ENCODE results near the gene WDR3.

The WDR3 gene

DNA sequence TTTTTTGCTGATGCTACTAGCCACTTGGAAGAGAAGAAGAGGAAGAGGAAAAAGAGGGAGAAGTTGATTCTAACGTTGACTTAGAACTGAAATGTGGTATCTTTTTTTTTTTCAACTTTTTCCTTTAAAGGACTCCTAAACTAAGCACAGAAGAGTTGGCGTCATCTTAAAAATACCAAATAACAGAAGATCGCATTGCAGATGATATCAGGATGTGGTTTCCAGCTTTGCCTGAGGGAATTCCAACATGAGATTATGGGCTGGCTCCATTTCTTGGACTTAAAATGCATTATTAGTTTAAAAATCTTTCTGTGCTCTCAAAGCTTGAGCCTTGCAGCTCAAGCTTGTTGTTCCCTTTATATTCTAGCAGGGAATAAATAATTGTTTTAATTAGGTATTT lies 29.8 kb downstream of the WDR3 start:
- no peak for DNase-seq

DNA sequence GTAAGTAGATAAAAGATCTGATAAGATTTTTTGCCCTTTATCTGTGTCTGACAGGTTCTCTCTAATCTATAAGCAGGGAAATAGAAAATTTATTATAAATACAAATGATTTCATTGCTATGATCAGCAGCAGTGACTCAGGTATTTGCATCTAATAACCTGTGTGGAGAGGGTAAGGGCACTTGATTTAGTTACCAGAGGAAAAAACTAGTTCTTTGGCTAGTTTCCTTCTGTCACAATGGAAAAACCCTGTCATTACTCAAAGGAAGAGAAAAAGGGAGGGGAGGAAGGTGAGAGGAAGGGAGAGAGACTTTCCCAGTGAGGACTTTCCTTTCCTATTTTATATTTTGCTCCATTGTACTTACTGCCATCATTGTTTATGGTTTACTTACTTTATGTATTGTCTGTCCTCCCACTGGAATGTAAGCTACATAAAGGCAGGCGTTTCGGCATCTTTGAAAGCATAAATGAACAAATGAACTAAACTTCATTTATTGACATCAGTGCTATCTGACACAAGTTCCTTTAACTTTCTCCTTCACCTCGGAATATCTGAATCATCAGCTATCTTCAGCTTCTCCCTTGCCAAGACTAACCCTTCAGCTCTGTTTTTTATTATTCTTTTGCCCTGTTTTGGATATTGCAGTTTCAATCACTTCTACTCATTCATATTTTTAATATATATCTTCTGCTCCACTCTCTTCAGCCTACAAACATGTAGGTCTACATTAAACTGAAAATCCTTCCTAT lies 34.9 kb downstream of the WDR3 start:
- no peak for DNase-seq

DNA sequence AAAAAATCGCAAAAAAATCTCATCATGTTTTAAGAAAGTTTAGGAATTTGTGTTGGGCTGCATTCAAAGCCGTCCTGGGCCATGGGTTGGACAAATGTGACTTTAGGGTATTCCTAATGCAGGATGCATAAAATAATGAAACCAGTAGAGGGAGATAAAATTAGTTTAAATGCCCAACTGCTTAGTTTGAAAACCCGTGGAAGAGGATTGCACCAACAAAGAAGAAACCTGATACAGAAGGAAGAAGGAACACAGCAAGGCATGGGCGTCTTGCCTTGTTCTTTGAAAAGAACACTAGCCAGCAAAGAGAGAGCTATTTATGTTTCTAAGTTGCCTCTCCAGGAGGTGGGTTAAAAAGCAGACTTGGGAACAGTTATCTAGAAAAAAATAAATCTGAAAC lies 37.9 kb downstream of the WDR3 start:
- no peak for DNase-seq

DNA sequence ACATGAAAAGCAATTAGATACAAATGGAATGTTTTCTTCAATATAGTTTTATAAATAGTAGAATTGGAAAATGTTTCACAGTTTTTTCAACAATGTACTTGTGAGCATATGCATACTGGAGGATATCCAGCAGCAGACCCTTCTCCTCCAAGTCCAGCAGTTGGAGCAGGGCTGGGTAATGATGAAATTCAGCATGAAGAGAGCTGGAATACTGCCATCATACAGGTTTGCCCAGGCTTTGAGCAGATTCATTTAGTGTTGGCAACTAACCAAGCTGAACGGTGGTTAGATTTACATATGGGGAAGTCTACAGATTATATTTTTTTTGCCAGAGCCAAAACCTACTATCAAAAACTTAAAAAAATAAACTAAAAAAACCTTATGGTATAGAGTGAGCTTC lies 38.3 kb downstream of the WDR3 start:
- no peak for DNase-seq

DNA sequence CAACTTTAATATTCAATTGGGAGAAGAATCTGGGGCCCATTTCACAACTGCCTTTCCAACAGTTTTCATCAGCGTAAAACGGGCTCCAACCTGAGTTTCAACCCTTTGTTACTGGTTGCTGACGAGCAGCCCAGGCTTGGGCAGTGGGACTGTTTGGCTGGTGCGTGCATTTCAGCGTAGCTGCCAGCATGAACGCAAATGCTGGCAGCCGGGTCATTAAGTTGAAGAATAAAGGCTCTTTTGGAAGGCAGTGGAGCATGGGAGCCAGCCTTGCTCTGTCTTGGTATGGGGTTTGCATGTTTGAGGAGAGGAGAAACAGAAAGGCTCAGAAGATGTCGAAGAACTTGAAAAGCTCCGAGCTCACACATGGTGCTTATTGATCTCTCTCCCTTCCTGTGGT lies 40.7 kb downstream of the WDR3 start:
- DNase-seq: no peak

DNA sequence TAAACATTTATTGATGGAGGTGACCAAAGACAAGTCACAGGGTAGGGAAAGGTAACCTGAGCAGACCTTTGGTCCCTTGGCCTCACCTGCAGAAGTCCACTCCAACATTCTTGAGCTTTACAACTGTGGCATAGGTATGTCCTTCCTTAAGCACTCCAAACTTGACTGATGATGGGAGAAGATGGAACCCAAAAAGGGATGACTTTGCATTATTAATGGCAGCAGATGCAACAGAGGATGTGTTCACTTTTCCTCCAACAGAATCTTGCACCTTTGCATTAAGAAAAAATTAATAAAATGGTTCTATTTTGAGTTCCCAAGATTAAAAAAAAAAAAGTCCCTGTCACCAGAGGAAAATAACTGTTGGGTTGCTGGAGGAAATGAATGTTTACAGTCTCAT lies 42.2 kb downstream of the WDR3 start:
- no peak for DNase-seq

DNA sequence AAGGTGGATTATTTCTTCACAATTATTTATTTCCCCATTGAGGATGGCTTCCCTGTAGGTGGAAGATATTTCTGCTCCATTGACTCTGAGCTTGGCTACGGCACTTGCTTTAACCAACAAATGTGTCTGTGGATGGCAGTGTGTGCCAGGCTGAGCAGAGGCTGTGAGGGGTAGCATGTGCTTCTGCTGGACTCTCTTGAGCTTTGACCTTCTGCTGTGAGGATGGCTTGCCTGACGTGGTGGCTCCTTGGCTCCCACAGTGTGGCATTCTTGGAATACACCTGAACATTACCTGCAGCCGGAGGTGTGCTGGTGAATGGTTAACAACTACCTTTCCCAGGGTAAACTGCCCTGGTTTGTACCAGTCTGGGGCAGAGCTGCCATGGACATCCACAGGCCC lies 46.8 kb downstream of the WDR3 start:
- no peak for DNase-seq

DNA sequence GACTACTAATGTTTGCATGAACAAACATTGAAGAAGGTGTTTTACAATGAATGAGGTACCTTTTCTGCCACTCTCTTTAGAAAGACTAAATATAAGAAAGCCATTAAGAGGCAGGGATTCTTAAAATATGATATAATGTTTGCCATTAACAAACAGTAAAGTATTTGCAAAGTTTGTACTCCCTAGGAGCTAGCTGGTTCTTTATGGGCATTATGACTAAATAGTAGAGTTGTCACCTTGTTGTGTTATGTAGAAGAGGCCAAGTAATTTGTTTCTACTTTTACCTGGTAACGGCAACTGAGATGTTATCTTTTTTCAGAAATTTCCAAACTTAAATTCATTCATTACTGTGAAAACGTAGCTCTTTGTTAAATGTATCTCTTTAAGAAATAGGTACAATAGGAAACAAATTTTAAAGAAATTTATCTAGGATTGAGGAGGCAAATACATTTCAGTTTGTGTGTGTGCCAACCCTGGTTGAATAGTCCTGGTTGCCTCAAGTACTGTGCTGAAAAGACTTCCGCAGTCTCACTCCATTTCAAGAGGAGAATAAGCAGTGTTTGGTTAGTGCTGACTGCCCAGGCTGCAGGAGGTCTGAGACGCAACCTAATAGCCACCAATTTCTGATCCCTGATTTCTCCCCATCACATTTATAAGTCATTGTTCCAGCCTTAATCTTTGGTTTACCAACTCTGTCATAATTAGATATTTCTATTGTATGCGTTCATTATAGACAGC lies 52.1 kb downstream of the WDR3 start:
- no peak for DNase-seq

DNA sequence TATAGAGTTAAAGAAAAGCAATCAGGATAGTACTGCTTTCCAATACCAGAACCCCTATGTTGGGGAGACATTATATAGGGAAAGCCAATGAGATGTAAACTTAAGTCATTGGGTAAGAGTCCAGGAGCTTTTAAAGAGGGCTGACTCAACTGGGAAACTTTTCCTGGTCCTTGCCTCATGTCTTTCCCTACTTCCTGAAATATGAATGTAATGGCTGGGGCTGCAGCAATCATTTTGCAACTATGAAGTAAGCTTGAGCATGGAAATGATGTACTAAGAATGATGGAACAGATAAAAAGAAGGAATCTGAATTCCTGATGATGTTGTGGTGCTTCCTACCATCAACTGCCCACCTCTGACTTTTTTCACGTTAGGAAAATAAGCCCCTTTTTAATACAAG lies 55.7 kb downstream of the WDR3 start:
- no peak for DNase-seq

DNA sequence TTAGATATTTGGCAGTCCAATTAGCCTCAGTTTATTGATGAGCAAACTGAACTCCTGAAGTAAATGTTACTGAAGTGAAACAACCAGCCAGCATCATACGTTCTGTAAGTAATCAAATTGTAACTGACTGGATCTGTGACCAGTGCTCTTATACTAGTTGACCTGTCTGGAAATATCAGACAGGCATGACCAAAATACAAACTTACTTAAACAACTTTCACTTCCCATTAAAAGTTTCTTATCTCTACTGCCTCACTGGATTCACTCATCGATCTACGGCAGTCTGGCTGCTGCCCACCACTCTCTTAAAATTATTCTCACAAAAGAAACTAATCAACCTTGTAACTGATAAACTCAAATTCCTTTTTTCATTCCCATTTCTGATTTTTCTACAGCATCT lies 56.4 kb downstream of the WDR3 start:
- DNase-seq: no peak

DNA sequence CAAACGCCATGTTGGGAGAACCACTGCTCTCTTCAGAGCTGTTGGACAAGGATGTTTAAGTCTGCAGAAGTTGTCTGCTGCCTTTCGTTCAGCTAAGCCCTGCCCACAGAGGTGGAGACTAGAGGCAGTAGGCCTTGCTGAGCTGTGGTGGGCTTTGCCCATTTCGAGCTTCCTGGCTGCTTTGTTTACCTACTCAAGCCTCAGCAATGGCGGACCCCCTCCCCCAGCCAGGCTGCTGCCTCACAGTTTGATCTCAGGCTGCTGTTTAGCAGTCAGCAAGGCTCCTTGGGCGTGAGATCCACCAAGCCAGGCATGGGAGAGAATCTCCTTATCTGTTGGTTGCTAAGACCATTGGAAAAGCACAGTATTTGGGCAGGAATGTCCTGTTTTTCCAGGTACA lies 74.8 kb downstream of the WDR3 start:
- no peak for DNase-seq

DNA sequence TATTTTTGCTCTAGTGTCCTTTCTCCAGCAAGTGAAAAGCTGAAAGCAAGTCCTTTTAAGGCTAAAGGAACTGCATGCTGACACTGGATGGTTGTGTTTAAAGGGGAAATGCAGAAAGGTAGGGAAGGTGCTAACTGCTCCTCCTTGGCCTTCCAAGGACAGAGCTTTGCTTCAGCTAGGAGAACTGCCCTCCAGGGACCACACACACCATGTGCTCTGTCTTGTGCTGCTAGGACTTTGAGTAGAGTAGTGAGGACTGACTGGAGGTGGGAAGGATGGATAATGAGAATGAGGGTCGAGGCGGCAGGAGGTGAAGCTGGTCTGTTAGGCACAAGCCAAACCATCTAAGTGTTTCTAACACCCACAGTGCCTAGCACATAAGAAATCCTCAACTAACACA lies 77.9 kb downstream of the WDR3 start:
- DNase-seq: no peak

DNA sequence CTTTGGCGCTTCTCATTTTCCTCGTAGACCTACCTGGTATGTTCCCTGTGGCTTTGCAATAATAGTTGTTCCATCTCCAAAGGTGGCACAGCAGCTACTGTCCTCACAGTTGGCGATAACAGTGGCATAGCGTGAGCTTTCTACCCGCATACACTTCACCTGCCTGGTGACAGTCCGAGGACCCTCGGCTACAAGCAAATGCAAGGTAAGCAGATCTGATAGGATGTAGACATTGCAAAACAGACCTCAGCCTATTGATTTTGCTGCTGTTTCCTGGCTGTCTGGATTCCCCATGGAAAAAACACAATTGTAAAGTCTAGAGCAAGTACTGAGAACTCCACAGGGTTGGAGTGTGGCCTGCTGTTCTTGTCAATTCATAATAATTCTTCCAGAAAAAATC lies 78.5 kb downstream of the WDR3 start:
- DNase-seq: no peak

DNA sequence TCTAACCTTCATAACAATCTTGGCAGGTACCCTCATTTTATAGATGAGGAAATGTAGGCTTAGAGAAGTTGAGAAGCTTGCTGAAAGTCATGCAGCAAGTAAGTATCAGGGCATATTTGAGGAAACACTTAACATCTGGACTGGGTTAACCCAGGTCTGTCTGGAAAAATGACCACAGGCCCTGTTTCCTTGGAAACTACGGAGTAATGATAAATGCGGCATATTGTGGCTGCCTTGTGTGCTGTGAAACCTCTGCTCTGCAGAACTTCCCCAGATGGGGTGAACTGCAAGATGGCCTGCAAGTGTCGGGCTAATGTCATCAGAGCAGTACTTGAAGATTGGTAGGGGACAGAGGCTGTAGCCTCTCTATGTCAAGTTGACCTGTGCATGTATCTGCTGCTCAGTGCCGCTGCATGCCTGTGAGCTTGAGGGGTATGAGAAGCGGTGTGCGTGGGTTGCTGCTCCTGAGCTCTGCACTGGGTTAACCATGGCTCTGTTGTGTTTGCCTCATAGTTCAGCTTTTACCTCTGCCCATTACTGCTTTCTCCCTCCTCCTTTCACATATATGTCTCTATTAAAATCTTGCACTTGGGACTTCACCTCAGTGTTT lies 83.1 kb downstream of the WDR3 start:
- DNase-seq: no peak

DNA sequence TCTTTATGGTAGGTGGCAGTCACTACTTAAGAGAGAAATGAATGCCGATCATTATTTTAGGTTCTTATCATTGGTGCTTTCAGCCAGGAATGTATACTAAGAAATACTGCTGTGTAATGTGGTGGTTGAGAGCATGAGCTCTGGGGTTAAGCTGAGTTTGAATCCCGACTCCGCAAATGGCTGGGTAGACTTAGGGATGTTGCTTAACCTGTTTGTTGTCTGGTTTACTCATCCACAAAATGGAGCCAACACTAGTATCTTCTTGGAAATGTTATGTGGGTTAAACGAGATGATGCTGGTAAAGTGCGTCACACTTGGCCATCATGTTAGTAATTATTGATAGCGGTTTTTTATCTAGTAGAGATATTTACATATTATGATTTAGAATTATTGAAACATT lies 83.8 kb downstream of the WDR3 start:
- no peak for DNase-seq

DNA sequence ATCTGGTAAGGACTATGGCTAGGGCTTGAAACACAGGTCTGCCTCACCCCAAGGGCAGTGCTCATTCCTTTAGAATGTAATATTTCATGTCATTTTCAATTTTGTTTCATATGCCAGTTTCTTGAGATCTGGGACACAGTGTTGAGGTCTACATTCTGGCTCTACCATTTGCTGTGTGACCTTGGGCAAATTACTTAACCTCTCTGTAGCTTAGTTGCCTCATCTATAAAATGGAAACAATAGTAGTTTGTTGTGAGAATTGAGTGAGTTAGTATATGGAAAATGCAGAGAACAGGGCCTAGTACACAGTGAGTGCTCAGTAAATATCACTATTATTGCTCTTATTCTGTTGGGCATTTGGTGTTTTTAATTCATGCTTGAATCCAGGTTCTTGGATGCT lies 84.4 kb downstream of the WDR3 start:
- DNase-seq: no peak

All from stimulated activated CD4-positive, alpha-beta T cell treated with anti-CD3 and anti-CD28 coated beads, Interleukin-1b, Interleukin-23, amount 100 ng/mL, for 48 hours (primary cell).